Progenitor cell of endocrine pancreas (in vitro differentiated cells): Measurements from ENCODE around the gene CNTNAP5. TPM values are rescaled to one million over a fixed set of nuclear protein-coding genes. Genes with fewer than 3 reads are reported as not detected.

Source experiments
- DNase-seq: peaks from one replicate; pipeline ENCODE4 v3.0.0; 2021; ENCODE audit warnings: low spot score; ENCODE audit not compliant: unreplicated experiment
- H3K27ac Mint-ChIP-seq: 2 replicates; pipeline ENCODE4 v1.8.0; 2021; ENCODE audit warnings: mild to moderate bottlenecking, moderate library complexity, mixed read lengths
- H3K27me3 Mint-ChIP-seq: 2 replicates; pipeline ENCODE4 v1.8.0; 2021; ENCODE audit warnings: mixed read lengths
- H3K36me3 Mint-ChIP-seq: 2 replicates; pipeline ENCODE4 v1.8.0; 2022; ENCODE audit warnings: mixed read lengths; ENCODE audit not compliant: insufficient read depth
- H3K4me1 Mint-ChIP-seq: 2 replicates; pipeline ENCODE4 v1.8.0; 2021; ENCODE audit warnings: low read depth, mixed read lengths
- H3K4me3 Mint-ChIP-seq: 2 replicates; pipeline ENCODE4 v1.8.0; 2021; ENCODE audit warnings: low read depth, mild to moderate bottlenecking, moderate library complexity, mixed read lengths
- H3K9me3 Mint-ChIP-seq: 2 replicates; pipeline ENCODE4 v1.8.0; 2021; ENCODE audit warnings: low read depth, mixed read lengths
- total RNA-seq: library from RNA; stranded (reverse); gene quantifications from 2 replicates; pipeline ENCODE4 v1.2.1, GENCODE V29; 2021
- TF ChIP-seq, protein P1 (sequence below): fragments of 200-600 bp; sonication (generic); IDR thresholded peaks from one replicate; pipeline ENCODE4 v1.5.0; 2021; ENCODE audit warnings: antibody characterized with exemption, mild to moderate bottlenecking; ENCODE audit not compliant: unreplicated experiment

CNTNAP5 gene
- total RNA-seq, 1 donor from 2014 or later = 5.3 TPM

DNA sequence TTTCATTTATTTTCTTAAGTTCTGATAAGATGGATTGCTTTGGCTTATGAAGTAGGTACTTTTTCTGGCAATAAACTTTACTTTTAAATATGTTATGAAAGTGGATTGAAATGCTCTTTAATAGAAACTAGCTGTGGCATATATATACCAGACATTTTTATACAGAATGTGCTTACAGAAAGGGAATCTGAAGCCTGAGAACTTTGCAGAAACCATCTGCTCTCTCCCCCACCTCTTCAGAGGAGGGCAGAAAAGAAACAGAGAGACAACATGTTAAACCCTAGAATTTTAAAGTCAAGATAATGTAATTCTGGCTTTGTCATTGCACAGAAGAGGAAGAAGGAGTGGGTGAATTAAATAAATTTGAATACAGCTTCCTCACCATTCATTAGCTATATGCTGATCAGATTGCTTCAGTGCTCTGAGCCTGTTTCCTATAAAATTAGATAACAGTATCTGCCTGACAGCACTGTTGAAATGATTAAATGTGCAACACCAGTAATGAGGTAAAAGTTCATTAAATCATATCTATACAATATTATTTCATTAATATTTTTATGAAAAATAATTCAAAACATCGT, 247.3 kb downstream of the CNTNAP5 start:
- TF ChIP-seq, protein P1, sequence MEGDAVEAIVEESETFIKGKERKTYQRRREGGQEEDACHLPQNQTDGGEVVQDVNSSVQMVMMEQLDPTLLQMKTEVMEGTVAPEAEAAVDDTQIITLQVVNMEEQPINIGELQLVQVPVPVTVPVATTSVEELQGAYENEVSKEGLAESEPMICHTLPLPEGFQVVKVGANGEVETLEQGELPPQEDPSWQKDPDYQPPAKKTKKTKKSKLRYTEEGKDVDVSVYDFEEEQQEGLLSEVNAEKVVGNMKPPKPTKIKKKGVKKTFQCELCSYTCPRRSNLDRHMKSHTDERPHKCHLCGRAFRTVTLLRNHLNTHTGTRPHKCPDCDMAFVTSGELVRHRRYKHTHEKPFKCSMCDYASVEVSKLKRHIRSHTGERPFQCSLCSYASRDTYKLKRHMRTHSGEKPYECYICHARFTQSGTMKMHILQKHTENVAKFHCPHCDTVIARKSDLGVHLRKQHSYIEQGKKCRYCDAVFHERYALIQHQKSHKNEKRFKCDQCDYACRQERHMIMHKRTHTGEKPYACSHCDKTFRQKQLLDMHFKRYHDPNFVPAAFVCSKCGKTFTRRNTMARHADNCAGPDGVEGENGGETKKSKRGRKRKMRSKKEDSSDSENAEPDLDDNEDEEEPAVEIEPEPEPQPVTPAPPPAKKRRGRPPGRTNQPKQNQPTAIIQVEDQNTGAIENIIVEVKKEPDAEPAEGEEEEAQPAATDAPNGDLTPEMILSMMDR = no peak
- peaks cover 3% of the 10 kb centered on the region for H3K36me3 Mint-ChIP-seq
- peaks cover 14% of the 10 kb centered on the region for H3K9me3 Mint-ChIP-seq
- H3K4me3 Mint-ChIP-seq = no peak overlapping the region
- H3K27me3 Mint-ChIP-seq = no peaks in the 10 kb centered on the region
- no peak overlapping the region for H3K27ac Mint-ChIP-seq
- DNase-seq = no peak
- H3K4me1 Mint-ChIP-seq = peaks cover 35% of the 10 kb centered on the region

DNA sequence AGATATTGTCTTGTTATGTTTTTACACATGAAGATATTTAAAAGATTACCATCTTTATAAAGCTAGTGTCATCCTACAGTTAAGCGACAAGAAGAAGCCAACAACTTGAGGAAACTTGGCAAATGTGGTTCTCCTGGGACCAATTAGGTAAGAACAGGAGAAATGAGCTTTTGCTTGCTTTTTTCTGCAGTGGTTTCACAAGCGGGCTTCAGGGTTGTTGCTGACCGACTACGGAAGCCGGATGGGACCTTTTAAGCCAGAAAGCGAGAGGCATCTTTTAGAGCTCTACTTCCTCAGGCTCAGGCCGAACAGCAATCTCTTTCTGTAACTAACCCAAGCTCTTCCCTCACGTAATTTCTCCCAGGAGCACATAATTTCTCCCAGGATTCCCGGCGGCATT, 256.5 kb downstream of the CNTNAP5 start:
- TF ChIP-seq, protein P1 = no peak
- DNase-seq = no peak
- Mint-ChIP-seq H3K36me3 (peaks cover 3% of the 10 kb centered on the region), H3K4me1 (peaks cover 3% of the 10 kb centered on the region), H3K27ac (no peak overlapping the region), H3K27me3 (no peaks in the 10 kb centered on the region), H3K9me3 (peaks cover 4% of the 10 kb centered on the region), H3K4me3 (no peak overlapping the region)

DNA sequence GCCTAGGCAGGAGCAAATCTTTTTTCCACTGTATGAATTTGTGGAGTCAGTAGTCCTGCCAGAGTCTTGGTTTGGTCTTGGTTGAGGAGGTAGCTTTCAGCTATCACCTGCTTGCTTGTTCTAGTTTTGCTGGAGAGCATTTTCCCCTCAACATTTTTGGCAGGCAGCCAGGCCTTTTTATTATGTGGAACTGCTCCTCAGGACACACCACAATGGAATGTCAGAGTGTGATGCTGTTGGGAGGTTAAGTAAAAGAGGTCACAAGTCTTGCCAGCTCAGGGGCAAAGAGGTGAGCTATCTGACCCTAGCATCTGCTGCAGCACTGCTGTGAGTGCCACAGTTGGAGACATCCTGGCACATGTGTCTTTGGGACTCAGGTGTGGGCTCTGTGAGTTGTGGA, 258.0 kb downstream of the CNTNAP5 start:
- H3K4me1 Mint-ChIP-seq = no peaks in the 10 kb centered on the region
- no peak for DNase-seq
- H3K27ac Mint-ChIP-seq = no peak overlapping the region
- H3K27me3 Mint-ChIP-seq = no peaks in the 10 kb centered on the region
- peaks cover 3% of the 10 kb centered on the region for H3K36me3 Mint-ChIP-seq
- no peak overlapping the region for H3K4me3 Mint-ChIP-seq
- peaks cover 4% of the 10 kb centered on the region for H3K9me3 Mint-ChIP-seq
- TF ChIP-seq, protein P1 = no peak

DNA sequence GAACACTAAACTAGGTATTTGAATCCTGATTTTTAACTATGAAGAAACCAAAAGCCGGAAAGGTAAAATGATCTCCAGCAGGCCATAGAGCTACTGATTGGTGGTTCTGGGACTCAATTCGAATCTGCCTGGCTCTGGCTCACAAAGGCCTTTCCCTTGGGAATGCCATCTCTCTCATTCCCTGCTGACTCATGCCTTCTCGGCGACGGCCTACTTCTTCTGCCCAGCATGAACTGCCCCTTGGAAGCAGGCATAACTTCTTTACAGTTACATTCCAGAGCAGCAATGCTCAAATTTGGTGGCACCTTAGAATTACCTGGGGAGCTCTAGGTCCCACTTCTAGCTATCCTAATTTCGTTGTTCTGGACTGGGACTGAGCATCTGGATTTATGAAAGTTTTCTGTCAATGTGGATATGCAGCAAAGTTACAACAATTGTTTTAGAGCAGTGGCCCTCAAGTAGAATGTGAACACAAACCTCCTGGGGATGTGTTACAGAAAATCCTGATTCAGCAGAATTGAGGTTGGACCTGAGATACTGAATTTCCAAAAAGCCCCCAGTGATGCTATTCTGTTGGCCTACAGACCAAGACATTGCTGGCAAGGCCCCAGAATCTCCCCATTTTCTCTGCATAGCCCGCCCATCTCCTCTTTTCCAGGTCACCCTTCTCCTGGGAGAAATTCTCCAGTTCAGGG, 261.1 kb downstream of the CNTNAP5 start:
- TF ChIP-seq, protein P1 = no peak
- no peak overlapping the region for H3K27ac Mint-ChIP-seq
- no peak for DNase-seq
- H3K36me3 Mint-ChIP-seq = peaks cover 3% of the 10 kb centered on the region
- no peak overlapping the region for H3K4me3 Mint-ChIP-seq
- H3K9me3 Mint-ChIP-seq = peaks cover 4% of the 10 kb centered on the region
- H3K4me1 Mint-ChIP-seq = no peaks in the 10 kb centered on the region
- H3K27me3 Mint-ChIP-seq = no peaks in the 10 kb centered on the region

DNA sequence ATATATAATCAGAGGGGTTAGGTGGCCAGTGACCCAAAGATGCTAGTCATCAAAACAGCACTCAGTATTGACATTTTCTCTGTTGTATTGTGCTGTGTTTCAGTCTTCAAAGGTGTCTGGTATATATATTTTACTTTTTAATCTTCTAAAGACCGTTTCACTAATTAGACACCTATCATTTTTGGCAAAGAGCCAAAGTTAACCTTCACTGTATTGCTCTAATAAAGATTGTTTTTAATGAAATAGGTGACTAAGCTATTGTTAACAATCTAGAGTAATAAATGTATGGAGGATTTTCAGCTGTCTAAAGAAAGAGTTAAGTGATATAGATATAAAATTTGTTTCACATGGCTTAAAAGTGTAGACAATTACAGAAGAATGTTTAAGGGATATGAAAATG, 264.0 kb downstream of the CNTNAP5 start:
- TF ChIP-seq, protein P1 = no peak
- Mint-ChIP-seq H3K27ac (no peak overlapping the region), H3K9me3 (no peaks in the 10 kb centered on the region), H3K4me1 (no peaks in the 10 kb centered on the region), H3K4me3 (no peak overlapping the region), H3K27me3 (no peaks in the 10 kb centered on the region), H3K36me3 (no peaks in the 10 kb centered on the region)
- DNase-seq = no peak
